A204.1 (cell line): Measurements from ENCODE around the gene SERPINA9.
"Not testable (repeated sequence)": the region's sequence is repeated elsewhere in the genome, so short reads cannot be mapped to it uniquely, and the experiment has no call there.

Experiments
- FAIRE-seq: peaks from 2 replicates; lab custom pipeline; 2012; peaks lifted over from hg19 to GRCh38; lab: Jason Lieb, UNC

Gene SERPINA9

DNA sequence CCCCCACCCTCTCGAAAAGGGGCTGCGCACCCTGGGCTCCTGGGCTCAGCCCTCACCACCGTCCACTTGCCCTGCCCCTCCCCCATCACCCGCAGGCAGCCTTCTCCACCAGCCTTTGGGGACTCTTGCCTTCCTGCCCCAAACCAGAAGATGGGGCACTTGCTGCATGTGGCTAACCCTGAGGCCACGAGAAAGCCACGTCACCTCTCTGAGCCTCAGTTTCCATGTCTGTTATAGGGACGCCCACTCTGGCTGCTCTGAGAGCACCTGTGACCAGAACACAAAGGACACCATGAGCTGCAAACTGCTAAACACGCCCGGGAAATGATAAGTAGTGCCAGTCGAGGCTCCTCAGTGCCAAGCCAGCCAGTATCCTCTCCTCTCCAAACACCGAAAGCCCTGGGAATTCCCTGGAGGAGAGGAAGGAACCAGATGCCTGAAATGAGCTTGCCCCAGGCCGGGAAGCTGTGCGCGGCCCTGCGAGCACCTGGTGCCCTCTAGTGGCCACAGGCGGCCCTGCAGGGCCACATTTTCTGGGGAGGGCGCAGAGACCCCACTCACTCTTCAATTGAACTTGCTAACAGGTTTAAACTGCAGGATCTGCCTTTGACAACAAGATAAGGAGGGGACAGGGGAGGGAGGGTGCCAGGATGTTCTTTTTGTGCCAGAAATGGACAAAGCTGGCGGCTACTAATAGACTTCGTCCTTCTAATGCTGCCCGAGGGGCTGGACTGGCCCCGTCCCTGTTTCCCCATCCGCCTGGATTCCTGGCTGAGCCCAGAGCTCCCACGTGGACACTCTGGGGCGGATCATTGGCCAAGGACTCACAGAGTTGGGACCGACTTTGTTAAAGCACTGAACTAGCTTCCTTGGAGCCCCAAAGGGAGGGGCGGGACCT, 10.2 kb upstream of the SERPINA9 start:
- FAIRE-seq: no peak

DNA sequence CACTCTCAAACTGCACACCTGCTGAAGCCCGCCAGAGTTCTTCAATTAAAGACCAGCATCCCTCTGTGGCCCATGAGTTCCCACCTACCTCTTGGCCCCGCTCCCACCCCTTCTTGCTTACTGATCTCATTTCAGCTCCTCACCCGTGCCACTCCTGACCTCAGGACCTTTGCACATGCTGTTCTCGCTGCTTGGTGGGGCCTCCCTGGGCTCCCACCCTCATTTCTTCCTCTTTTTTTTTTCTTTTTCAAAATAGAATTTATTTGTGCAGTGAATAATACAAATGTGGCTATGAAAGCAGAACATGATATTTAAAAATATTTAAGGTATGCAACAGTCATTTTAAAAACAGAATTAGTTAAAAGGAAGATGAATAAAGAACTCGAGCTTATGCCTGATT, 8.5 kb upstream of the SERPINA9 start:
- FAIRE-seq: no peak

GRCh38 chr14:94483729-94484275, 7.8 kb upstream of the SERPINA9 start:
- FAIRE-seq: no peak

DNA sequence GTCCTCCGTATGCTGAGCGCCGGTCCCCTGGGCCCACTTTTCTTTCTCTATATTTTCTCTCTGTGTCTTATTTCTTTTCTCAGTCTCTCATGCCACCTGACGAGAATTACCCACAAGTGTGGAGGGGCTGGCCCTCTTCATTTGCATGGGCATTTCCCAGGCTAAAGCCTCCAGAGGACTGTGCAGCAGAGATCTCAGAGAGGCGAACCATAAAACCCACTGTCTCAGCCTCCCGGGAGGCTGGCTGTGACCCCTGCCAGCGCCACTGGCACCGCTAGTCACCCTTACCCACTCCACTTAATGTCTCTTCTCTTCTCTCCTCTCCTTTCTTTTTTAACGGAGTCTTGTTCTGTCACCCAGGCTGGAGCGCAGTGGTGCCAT, 7.1 kb upstream of the SERPINA9 start:
- FAIRE-seq: no peak

DNA sequence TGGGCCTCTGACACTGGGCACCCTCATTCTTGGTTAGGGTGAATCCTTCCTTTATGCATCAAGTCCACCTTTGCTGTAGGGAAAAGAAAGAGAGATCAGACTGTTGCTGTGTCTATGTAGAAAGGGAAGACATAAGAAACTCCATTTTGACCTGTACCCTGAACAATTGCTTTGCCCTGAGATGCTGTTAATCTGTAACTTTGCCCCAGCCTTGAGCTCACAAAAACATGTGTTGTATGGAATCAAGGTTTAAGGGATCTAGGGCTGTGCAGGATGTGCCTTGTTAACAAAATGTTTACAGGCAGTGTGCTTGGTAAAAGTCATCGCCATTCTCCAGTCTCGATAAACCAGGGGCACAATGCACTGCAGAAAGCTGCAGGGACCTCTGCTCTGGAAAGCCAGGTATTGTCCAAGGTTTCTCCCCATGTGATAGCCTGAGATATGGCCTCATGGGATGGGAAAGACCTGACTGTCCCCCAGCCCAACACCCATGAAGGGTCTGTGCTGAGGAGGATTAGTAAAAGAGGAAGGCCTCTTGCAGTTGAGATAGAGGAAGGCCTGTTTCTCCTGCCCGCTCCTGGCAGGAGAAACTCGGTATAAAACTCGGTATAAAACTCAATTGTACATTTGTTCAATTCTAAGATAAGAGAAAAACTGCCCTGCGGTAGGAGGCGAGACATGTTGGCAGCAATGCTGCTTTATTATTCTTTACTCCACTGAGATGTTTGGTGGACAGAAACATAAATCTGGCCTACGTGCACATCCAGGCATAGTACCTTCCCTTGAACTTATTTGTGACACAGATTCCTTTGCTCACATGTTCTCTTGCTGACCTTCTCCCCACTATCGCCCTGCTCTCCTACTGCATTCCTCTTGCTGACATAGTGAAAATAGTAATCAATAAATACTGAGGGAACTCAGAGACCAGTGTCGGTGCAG, 6.4 kb upstream of the SERPINA9 start:
- not testable (repeated sequence) for FAIRE-seq

DNA sequence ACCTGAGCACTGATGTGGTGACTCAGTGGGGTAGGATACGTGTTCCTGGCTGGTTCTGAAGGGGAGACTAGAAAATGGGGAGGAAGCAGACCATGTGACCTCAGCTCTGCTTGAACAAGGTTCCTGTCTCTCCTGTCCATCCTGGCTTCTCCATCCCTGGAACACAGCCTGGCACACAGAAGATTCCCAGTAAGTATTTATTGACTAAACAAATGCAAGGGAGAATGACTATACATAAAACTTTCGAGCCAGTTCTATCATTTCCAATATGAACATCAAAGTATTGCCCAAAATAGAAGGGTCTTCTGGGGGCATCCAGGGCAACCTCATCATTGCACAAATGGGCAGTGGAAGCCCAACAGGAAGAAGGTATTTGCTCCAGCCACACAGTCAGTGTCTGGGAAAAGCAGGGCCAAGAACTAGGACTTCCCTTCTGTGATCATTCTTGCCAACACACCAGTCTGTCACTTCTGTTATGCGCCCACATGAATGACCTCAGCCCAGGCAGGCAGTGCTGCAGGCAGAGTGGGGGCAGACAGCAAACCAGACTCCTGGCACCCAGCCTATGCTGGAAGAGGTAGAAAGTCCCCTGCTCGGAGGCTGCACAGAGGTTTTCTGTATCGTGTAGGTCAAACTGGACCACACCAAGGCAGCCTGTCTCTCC, 5.6 kb upstream of the SERPINA9 start:
- FAIRE-seq: no peak

DNA sequence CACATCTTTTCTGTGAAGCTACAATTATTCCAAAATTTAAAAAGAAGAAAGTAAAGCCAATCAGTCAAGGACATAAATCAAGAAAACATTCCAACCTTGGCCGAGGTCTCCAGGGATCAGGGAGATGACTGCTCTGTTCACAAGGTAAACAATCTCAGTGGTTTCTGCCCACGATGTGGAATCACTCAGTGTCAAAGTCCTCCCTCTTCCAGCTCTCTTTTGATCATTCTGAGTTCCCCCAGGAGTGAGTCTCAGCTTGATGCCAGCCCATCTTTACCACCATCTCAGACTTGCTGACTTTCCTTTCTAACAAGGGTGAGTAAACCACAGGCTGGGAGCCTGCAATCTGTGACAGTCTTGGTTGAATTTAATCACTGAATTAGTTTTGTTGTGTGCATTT, 4.8 kb upstream of the SERPINA9 start:
- no peak for FAIRE-seq

DNA sequence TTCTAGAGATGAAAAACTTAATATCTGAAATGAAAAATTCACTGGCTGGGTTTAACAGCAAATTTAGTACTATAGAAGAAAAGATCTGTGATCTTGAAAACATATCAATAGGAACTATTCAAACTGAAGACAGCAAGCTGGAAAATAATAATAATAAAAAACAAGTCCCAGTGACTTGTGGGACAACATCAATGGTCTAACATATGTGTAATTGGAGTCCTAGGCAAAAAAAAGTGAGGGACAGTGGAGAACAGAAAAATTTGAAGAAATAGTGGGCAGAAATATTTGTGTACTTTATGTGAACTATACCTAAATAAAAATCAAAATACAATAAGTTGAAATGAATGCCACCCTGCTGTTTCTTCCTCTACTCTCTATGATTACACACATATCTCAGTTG, 2.4 kb upstream of the SERPINA9 start:
- FAIRE-seq: no peak

DNA sequence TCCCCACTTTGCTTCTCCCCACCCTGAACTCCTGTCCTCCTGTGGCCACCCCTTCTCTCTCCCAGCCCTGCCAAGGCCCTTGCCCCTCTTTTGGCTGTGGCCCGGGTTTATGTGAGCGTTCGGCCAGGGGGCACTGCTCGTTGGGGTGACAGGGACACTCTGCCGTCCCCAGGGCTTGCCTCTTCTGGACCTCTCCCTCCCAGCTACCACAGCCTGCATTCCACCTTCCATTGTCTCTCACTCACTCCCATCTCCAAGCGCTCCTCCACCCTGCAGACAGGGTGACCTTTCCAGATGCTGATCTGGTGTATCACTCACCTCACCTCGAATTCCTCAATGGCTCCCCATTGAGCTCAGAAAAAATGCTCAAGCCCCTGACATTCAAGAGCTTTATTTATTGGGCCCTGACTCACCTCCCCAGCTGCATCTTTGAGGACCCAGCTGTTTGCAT, 1.4 kb downstream of the SERPINA9 start:
- no peak for FAIRE-seq

- FAIRE-seq: no peak
Observed at GRCh38 chr14:94473666-94474410, 2.2 kb downstream of the SERPINA9 start.

- FAIRE-seq: no peak
Observed at GRCh38 chr14:94472842-94473241, 3.2 kb downstream of the SERPINA9 start.

DNA sequence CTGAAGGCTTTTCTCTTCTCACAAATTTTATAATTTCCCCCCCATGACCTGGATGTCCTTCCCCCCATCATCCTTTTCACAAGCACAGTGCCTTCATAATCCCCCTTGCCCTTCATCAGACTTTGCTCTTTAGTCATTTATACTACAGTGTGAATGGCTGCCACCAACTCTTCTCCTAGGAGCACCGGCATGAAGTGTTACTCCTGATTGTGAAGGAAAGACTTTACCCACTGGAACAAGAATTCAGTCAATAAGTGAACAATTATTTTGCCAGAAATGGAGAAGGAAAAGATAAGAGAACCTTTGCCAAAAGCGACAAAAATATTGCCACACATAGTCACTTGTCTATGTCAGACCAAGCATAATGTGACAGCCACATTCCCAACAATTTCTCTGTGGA, 5.0 kb downstream of the SERPINA9 start:
- FAIRE-seq: no peak

DNA sequence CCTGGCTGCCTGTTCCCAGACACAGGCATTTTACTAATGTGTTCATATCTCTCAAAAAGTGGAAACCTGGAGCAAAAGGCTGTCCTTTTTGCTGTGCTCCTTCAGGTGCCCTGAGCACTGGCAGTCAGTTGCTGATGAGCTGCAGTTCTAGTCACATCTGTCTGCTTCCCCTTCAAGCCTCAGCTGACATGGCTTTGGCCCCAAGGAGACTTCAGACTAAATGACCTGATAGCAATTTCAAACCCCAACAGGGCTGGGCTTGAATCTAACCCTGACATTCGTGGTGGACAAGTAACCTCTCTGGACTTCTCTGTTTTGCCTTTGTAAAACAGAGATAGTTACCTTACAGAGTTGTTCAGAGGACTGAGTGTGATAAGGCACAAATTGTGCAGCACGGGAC, 5.7 kb downstream of the SERPINA9 start:
- FAIRE-seq: no peak

GRCh38 chr14:94469261-94469660, 6.7 kb downstream of the SERPINA9 start:
- no peak for FAIRE-seq

DNA sequence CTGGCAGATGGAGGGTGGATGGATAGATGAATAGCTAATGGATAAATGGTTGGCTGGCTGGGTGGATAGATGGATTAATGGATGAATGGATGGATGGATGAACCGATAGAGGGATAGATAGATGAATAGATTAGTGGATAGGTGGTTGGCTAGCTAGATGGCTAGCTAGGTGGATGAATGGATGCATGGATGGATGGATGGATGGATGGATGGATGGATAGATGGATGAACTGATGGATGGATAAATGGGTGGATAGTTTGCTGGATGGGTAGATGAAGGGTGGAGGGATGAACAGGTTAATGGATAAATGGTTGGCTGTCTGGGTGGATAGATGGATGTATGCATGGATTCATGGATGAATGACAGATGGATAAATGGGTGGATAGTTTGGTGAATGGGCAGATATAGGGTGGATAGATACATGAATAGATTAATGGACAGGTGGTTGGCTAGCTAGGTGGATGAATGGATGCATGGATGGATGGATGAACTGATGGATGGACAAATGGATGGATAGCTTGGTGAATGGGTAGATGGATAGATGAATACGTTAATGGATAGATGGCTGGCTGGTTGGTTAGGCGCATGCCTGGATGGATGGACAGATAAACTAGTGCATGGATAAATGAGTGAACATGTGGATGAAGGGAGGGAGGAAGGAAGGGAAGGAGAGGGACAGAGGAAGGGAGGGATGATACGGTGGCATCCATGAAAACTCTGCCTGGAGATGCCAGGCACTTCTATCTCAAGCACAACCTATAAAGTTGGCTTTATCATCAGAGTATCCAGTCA, 8.1 kb downstream of the SERPINA9 start:
- FAIRE-seq: no peak

GRCh38 chr14:94466706-94467370, 9.2 kb downstream of the SERPINA9 start:
- FAIRE-seq: no peak

- no peak for FAIRE-seq
Observed at GRCh38 chr14:94465042-94465441, 11.0 kb downstream of the SERPINA9 start.

- no peak for FAIRE-seq
Observed at GRCh38 chr14:94464290-94464689, 11.7 kb downstream of the SERPINA9 start.

- no peak for FAIRE-seq
Observed at GRCh38 chr14:94462763-94463572, 13.0 kb downstream of the SERPINA9 start.
